HG02642 (cell line): ENCODE data around the gene ACSM3.
A peak's percentile ranks its signal among the peaks of the same experiment; 100 is the strongest.
"Not testable (repeated sequence)": the region's sequence is repeated elsewhere in the genome, so short reads cannot be mapped to it uniquely, and the experiment has no call there.

Experiments
- ATAC-seq: cut with Tn5 transposase; IDR thresholded peaks from one replicate; pipeline ENCODE4 v1.9.1; 2021; ENCODE audit warnings: mild to moderate bottlenecking; ENCODE audit not compliant: unreplicated experiment, poor library complexity

ACSM3 gene

DNA sequence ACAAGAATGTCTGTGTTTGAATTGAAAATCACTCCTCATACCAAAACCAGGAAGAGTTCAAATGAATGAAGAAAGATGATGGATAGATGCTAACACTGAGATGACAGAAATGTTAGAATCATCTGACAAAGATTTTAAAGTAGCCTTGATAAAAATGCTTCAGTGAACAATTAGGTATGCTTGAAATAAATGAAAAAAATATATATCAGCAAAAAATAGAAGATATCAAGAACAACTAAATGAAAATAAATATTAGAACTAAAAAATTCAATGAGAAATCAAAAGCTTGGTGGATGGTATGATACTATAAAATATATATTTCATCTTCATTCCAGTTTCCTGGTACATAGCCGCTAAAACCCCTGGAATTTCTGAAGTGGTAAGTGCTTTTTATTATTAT, 8.6 kb upstream of the ACSM3 start:
- no peak for ATAC-seq

DNA sequence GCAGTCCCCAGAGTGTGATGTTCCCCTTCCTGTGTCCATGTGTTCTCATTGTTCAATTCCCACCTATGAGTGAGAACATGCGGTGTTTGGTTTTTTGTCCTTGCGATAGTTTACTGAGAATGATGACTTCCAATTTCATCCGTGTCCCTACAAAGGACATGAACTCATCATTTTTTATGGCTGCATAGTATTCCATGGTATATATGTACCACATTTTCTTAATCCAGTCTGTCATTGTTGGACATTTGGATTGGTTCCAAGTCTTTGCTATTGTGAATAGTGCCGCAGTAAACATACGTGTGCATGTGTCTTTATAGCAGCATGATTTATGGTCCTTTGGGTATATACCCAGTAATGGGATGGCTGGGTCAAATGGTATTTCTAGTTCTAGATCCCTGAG, 8.0 kb upstream of the ACSM3 start:
- not testable (repeated sequence) for ATAC-seq

DNA sequence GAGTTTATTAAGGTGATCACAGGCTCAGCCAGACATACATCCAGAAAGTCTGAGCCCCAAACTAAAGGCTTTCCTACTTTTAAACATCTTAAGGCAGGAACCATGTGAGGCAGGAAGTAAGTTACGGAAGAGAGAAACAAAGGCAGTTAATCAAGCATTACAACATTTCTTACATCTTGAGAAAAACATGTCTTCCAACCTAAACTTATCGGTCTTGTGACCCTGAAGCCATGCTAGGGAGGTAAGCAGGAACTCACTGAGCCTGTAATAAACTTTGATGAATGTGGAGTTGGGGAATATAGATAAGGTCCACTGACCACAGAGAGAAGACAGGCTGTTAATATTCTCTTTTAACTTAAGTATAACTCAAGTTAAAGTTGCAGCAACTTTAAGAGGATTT, 3.5 kb upstream of the ACSM3 start:
- no peak for ATAC-seq

- ATAC-seq = no peak
These were observed 2.6 kb upstream of the ACSM3 start for GRCh38 chr16:20761175-20761574.

GRCh38 chr16:20762404-20763123, 1.2 kb upstream of the ACSM3 start:
- ATAC-seq = no peak

DNA sequence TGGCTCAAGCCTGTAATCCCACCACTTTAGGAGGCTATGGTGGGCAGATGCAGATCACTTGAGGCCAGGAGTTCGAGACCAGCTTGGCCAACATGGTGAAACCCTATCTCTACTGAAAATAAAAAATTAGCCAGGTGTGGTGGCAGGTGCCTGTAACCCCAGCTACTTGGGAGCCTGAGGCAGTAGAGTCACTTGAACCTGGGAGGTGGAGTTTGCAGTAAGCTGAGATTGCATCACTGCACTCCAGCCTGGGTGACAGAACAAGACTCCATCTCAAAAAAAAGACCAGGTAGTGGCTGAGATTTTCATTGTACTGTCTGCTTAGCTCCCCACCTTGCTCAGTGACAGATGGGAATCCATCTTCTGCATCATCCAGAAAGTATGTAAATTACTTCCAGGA, 634 bp downstream of the ACSM3 start:
- not testable (repeated sequence) for ATAC-seq

- no peak for ATAC-seq
These were observed 1.9 kb downstream of the ACSM3 start for GRCh38 chr16:20765732-20766131.

- ATAC-seq = no peak
These were observed 2.5 kb downstream of the ACSM3 start for GRCh38 chr16:20766294-20766693.

GRCh38 chr16:20767577-20767976, 3.8 kb downstream of the ACSM3 start:
- no peak for ATAC-seq

DNA sequence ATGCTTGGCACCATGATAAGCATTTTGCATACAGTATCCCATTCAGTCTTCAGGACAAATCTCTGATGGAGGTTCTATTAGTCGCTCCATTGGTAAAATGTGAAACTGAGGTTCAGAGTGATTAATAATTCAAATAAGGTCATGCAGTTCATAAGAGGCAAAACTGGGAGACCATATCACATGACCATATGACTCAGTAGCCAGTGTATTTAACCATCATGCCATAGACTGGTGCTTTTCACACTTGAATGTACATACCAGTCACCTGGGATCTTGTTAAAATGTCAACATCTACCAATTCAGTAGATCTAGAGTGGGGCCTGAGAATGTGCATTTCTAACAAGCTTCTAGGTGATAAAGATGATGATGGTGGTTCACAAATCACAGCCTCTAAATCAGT, 4.3 kb downstream of the ACSM3 start:
- ATAC-seq = no peak

DNA sequence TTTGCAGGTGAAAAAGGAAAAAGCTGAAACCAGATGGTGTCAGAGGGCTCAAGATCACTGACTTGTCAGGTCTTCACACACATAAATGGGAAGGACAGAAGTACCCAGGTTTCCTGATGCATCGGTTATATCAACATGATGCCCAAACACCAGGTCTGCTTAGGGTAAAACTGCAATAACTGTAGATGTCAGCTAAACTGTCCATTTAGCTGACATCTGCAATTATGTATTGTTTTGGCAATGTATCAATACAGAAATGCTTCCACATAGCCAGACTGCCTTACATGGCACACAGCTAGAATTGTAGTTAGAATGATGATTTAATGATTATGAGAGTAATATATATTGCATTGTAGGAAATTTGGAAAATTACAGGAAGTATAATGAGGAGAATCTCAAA, 5.0 kb downstream of the ACSM3 start:
- ATAC-seq = no peak

DNA sequence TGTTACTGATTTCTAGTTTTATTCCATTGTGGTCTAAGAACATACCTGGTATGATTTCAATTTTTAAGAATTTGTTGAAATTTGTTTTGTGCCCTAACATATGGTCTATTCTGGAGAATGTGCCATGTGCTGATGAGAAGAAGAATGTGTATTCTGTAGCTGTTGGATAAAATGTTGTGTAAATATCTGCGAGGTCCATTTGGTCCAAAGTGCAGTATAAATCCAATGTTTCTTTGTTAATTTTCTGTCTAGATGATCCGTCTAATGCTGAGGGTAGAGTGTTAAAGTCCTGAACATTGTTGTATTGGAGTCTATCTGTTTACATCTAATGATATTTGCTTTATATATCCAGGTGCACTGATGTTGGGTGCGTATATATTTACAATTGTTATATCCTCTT, 9.9 kb downstream of the ACSM3 start:
- ATAC-seq = no peak

DNA sequence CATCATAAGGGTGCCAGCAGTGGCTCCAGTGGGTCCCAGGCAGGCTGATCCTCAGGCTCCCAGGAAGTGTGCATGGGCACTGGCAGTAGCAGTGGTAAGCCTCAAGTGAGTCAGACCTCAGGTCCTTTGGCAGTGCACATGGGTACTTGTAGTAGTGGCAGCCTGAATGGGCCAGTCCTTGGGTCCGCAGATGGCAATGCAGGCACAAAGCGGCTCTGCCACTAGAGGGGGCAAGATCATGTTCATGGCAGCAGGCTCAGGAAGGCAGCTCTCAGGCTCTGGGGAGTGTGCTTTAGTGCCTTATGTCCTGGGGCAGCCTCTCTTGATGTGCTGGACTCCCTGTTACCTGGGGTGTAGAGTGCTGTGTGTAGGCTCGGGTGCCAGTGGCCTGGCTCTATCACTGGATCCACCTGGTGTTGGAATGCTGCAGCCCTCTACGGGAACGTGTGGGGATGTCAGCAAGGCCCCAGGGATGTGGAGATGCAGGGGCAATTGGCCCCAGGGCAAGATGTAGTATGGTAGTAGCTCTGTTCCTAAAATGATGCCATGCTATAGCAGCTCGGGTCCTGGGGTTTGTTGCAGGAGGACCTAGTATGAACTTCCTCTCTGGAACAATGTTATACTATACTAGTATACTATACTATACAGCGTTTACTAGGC, 11.0 kb downstream of the ACSM3 start:
- peak; percentile 48 for ATAC-seq

- no peak for ATAC-seq
These were observed 17.9 kb downstream of the ACSM3 start for GRCh38 chr16:20781697-20782096.

DNA sequence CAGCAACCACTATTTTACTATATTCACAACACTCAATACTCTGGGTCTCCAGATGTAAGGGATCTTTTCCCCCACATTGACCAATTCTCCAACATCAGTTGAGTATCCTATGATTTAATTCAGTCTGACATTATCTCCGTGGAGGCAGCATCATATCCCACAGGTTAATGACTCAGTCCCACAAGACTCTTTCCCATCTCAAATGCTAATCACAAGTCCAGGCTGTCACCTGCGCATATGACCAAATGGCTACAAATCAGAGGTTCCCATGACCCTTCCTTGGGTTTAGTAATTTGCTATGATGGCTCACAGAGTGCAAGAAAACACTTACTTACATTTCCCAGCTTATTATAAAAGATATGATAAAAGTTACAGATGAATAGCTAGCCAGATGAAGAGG, 18.7 kb downstream of the ACSM3 start:
- no peak for ATAC-seq

- ATAC-seq = no peak
These were observed 20.4 kb downstream of the ACSM3 start for GRCh38 chr16:20784204-20784603.

DNA sequence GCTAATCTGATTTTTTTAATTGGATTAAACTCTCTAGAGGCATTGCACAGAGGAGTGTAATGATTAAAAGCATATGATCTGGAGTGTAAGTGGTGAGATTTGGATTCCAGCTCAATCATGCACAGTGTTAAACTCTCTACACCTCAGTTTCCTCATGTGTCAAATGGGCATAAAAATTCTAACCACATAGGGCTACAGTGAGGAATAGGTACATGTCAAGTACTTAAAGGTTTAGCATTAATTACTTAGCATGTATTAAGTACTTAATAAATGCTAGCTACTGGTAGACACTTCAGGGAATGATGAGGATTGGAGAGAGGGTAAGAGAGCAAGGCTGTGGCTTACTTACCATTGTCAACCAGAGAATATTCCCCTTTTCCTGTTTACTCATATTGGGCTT, 25.3 kb downstream of the ACSM3 start:
- ATAC-seq = no peak

DNA sequence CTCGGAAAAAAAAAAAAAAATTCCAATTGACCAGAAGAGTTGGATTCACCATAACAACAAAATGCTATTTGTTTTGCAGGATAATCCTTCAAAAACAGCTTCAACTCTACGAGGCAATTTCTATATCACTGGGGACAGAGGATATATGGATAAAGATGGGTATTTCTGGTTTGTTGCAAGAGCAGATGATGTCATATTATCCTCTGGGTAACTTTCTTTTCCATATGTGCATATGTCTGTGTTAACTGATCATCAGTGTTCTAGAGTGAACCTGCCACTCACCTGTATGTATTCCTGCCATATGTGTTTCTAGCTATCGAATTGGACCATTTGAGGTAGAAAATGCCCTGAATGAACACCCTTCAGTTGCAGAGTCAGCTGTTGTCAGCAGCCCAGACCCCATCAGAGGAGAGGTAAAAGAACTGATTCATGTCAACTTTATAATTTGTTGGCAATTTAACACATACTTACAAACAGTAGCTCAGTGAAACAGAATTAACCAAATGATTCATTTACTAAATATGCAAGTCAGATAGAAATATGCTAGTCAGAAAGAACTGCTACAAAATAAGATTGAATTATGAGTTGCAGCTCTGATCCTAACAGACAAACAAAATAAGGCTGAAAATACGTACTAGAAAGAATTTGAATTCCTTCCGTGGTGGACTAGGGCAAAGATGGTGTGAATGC, 28.3 kb downstream of the ACSM3 start:
- ATAC-seq = no peak

- no peak for ATAC-seq
These were observed 34.5 kb downstream of the ACSM3 start for GRCh38 chr16:20798364-20798763.

GRCh38 chr16:20799599-20799998, 35.8 kb downstream of the ACSM3 start:
- ATAC-seq = no peak

GRCh38 chr16:20801278-20801677, 37.5 kb downstream of the ACSM3 start:
- ATAC-seq = no peak

DNA sequence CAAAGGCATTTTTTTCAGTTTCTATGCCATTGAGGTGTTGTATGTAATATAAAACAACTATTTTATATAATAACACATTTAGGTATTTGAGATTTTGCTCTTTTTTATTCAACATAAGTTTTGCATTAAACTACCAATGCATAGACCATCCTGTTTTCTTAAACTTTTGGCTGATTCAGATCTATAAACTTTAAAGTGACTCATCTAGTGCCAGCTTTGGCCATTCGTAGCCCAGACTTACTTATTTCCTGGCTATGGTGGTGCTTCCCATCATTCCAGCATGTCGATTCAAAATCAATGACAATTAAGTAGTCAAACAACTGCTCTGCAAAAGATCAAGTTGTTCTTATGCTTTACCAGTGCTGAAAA, 39.4 kb downstream of the ACSM3 start:
- no peak for ATAC-seq
